ENCODE results near the gene CACNA2D1.
"Not testable (repeated sequence)": the region's sequence is repeated elsewhere in the genome, so short reads cannot be mapped to it uniquely, and the experiment has no call there.

Gene CACNA2D1

GRCh38 chr7:82434275-82435022 lies 9.1 kb downstream of the CACNA2D1 start:
- no peak for DNase-seq

- DNase-seq: no peak
These were observed 10.1 kb downstream of the CACNA2D1 start for GRCh38 chr7:82433507-82433906.

- DNase-seq: not testable (repeated sequence)
These were observed 10.8 kb downstream of the CACNA2D1 start for GRCh38 chr7:82432743-82433142.

- DNase-seq: no peak
These were observed 12.8 kb downstream of the CACNA2D1 start for GRCh38 chr7:82430500-82431465.

- no peak for DNase-seq
These were observed 14.2 kb downstream of the CACNA2D1 start for GRCh38 chr7:82429408-82429807.

GRCh38 chr7:82428186-82428961 lies 15.2 kb downstream of the CACNA2D1 start:
- no peak for DNase-seq

- DNase-seq: no peak
These were observed 20.1 kb downstream of the CACNA2D1 start for GRCh38 chr7:82423446-82423845.

GRCh38 chr7:82419200-82419599 lies 24.4 kb downstream of the CACNA2D1 start:
- DNase-seq: no peak

- no peak for DNase-seq
These were observed 25.7 kb downstream of the CACNA2D1 start for GRCh38 chr7:82417898-82418297.

- no peak for DNase-seq
These were observed 27.2 kb downstream of the CACNA2D1 start for GRCh38 chr7:82416402-82416801.

- no peak for DNase-seq
These were observed 29.2 kb downstream of the CACNA2D1 start for GRCh38 chr7:82414389-82414788.

- no peak for DNase-seq
These were observed 30.3 kb downstream of the CACNA2D1 start for GRCh38 chr7:82413237-82413636.

GRCh38 chr7:82411732-82412131 lies 31.8 kb downstream of the CACNA2D1 start:
- no peak for DNase-seq

- DNase-seq: no peak
These were observed 33.1 kb downstream of the CACNA2D1 start for GRCh38 chr7:82410461-82410860.

GRCh38 chr7:82406937-82407336 lies 36.6 kb downstream of the CACNA2D1 start:
- DNase-seq: no peak

GRCh38 chr7:82405301-82405700 lies 38.3 kb downstream of the CACNA2D1 start:
- DNase-seq: no peak

- DNase-seq: no peak
These were observed 38.9 kb downstream of the CACNA2D1 start for GRCh38 chr7:82404652-82405051.

- no peak for DNase-seq
These were observed 39.5 kb downstream of the CACNA2D1 start for GRCh38 chr7:82404094-82404493.

- DNase-seq: no peak
These were observed 45.6 kb downstream of the CACNA2D1 start for GRCh38 chr7:82397879-82398524.

- no peak for DNase-seq
These were observed 47.2 kb downstream of the CACNA2D1 start for GRCh38 chr7:82396343-82396742.

- DNase-seq: no peak
These were observed 48.4 kb downstream of the CACNA2D1 start for GRCh38 chr7:82395147-82395546.

- no peak for DNase-seq
These were observed 49.7 kb downstream of the CACNA2D1 start for GRCh38 chr7:82393840-82394220.
